ENCODE data around the gene MYOM3. TPM values are rescaled to one million over a fixed set of nuclear protein-coding genes. Genes with fewer than 3 reads are reported as not detected.

Gene MYOM3
- total and polyA plus RNA-seq, 2 of the 13 experiments (the other 11 are each of a cell fraction or from before 2014, with no cell fraction given) = 5.8 to 15.3 TPM

DNA sequence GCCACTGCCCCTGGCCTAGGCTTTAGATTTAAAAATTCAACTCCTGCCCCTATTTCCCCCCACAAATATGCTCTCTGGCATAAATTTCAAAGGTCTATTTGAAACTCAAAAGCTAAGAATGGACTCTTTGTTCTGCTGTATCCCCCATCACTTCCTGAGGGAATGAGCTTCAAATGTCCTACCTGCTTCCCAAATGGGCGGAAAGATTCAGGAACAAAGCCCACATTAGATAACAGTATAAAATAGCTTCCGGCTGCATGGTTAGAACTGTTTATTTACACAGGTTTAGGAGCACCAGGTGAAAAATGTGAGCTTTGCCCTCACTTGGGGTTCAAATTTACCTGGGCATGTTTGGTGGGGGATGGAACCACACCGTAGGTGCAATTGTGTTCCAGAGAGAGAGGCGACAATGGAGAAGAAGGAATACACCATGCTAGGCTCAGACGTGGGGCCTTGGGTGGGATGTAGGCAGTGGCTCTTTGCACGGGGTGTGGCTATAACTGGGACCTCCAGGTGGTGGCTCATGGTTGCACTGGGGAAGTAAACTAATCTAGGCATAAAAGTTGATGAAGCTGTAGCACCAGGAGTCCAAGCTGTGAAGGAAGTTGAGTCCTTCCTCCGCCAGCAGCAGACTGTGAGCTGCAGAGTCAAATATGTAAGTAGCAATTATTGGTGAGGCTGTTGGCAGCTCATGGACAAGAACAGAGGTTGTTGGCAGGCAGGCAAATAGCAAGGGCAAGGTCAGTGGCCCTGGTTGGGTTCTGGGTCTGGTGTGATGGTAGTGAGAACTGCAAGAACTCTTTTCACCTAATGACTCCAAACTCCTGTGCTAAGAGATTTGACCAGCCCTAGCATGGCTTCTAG is 90.3 kb downstream of the MYOM3 start (continued):
- TF ChIP-seq, protein P1, sequence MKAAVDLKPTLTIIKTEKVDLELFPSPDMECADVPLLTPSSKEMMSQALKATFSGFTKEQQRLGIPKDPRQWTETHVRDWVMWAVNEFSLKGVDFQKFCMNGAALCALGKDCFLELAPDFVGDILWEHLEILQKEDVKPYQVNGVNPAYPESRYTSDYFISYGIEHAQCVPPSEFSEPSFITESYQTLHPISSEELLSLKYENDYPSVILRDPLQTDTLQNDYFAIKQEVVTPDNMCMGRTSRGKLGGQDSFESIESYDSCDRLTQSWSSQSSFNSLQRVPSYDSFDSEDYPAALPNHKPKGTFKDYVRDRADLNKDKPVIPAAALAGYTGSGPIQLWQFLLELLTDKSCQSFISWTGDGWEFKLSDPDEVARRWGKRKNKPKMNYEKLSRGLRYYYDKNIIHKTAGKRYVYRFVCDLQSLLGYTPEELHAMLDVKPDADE (CRISPR knock-in tag; IDR thresholded peaks at IDR 0.05) = no peak
- no peak for TF ChIP-seq REXO4 (CRISPR knock-in tag; IDR thresholded peaks at IDR 0.05; ENCODE audit: borderline replicate concordance)
- peak; percentile 46; the same call in 1 of the 2 replicates for TF ChIP-seq NR0B2 (CRISPR knock-in tag; IDR thresholded peaks at IDR 0.05)
- no peak for TF ChIP-seq ZNF235 (CRISPR knock-in tag; IDR thresholded peaks at IDR 0.05; ENCODE audit: borderline replicate concordance)
- 0 out of 2 replicates have a peak, but pooled peaks have one; percentile 51 for TF ChIP-seq SALL2 (CRISPR knock-in tag; IDR thresholded peaks at IDR 0.05)
- peak; percentile 71; the same call in 1 of the 2 replicates for TF ChIP-seq SPEN (CRISPR knock-in tag; IDR thresholded peaks at IDR 0.05; ENCODE audit: low read depth)
- peak; percentile 88 for TF ChIP-seq ELF4 (CRISPR knock-in tag; IDR thresholded peaks at IDR 0.05; ENCODE audit: borderline replicate concordance)
- no peak for TF ChIP-seq ONECUT2 (CRISPR knock-in tag; IDR thresholded peaks at IDR 0.05)
- TF ChIP-seq ATM (IDR thresholded peaks at IDR 0.05; ENCODE audit: borderline replicate concordance) = no peak
- peak; percentile 57; the same call in 1 of the 2 replicates for TF ChIP-seq ZNF501 (CRISPR knock-in tag; IDR thresholded peaks at IDR 0.05)
- TF ChIP-seq NR2F6 (IDR thresholded peaks at IDR 0.05) = peak; percentile 79
- TF ChIP-seq NR2F6 (CRISPR knock-in tag; IDR thresholded peaks at IDR 0.05) = peak; percentile 85
- TF ChIP-seq, protein P2, sequence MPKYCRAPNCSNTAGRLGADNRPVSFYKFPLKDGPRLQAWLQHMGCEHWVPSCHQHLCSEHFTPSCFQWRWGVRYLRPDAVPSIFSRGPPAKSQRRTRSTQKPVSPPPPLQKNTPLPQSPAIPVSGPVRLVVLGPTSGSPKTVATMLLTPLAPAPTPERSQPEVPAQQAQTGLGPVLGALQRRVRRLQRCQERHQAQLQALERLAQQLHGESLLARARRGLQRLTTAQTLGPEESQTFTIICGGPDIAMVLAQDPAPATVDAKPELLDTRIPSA (CRISPR knock-in tag; IDR thresholded peaks at IDR 0.05; ENCODE audit: borderline replicate concordance) = no peak
- TF ChIP-seq ATF2 (CRISPR knock-in tag; IDR thresholded peaks at IDR 0.05) = peak; percentile 54; the same call in 1 of the 2 replicates
- TF ChIP-seq SIX1 (CRISPR knock-in tag; IDR thresholded peaks at IDR 0.05; ENCODE audit: borderline replicate concordance) = peak; percentile 87
- TF ChIP-seq SMAD9 (CRISPR knock-in tag; IDR thresholded peaks at IDR 0.05) = no peak
- peak; percentile 100 for TF ChIP-seq ZEB1 (IDR thresholded peaks at IDR 0.05; ENCODE audit: insufficient replicate concordance, low read depth)
- no peak; the same call in 1 of the 2 replicates for TF ChIP-seq TFDP2 (CRISPR knock-in tag; IDR thresholded peaks at IDR 0.05)
- peak; percentile 94 for TF ChIP-seq RXRB (CRISPR knock-in tag; IDR thresholded peaks at IDR 0.05; ENCODE audit: borderline replicate concordance)
- TF ChIP-seq TBL1XR1 (IDR thresholded peaks at IDR 0.05; ENCODE audit: borderline replicate concordance, low read length, partially characterized antibody) = no peak
- TF ChIP-seq, protein P3, sequence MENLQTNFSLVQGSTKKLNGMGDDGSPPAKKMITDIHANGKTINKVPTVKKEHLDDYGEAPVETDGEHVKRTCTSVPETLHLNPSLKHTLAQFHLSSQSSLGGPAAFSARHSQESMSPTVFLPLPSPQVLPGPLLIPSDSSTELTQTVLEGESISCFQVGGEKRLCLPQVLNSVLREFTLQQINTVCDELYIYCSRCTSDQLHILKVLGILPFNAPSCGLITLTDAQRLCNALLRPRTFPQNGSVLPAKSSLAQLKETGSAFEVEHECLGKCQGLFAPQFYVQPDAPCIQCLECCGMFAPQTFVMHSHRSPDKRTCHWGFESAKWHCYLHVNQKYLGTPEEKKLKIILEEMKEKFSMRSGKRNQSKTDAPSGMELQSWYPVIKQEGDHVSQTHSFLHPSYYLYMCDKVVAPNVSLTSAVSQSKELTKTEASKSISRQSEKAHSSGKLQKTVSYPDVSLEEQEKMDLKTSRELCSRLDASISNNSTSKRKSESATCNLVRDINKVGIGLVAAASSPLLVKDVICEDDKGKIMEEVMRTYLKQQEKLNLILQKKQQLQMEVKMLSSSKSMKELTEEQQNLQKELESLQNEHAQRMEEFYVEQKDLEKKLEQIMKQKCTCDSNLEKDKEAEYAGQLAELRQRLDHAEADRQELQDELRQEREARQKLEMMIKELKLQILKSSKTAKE (CRISPR knock-in tag; IDR thresholded peaks at IDR 0.05; ENCODE audit: borderline replicate concordance) = peak; percentile 79; the same call in 1 of the 2 replicates
- TF ChIP-seq AKAP8 (CRISPR knock-in tag; IDR thresholded peaks at IDR 0.05) = peak; percentile 77; the same call in 1 of the 2 replicates

Data from HepG2 (cell line).